ENCODE results near the gene ORAI3.

ORAI3 gene

GRCh38 chr16:30958175-30959079 lies 9.6 kb downstream of the ORAI3 start:
- no peaks in the 10 kb centered on the region for H3K27me3 ChIP-seq (ENCODE audit: control insufficient read depth, insufficient read depth, low read length)
- H3K4me3 ChIP-seq (ENCODE audit: low read depth, low read length) = peak overlapping the region; percentile 84
- H3K9ac ChIP-seq (ENCODE audit: low read length) = peak overlapping the region; percentile 100
- no peak overlapping the region for H3K27ac ChIP-seq (ENCODE audit: low read depth, low read length)
- H3K9me3 ChIP-seq (ENCODE audit: control insufficient read depth, insufficient read depth, low read depth, low read length) = no peaks in the 10 kb centered on the region
- peaks cover 48% of the 10 kb centered on the region for H3K36me3 ChIP-seq (ENCODE audit: control insufficient read depth, insufficient read depth, low read length)
- peaks cover 6% of the 10 kb centered on the region; the same call in 1 of the 2 replicates for H3K4me1 ChIP-seq (ENCODE audit: control insufficient read depth, insufficient read depth, low read length)

DNA sequence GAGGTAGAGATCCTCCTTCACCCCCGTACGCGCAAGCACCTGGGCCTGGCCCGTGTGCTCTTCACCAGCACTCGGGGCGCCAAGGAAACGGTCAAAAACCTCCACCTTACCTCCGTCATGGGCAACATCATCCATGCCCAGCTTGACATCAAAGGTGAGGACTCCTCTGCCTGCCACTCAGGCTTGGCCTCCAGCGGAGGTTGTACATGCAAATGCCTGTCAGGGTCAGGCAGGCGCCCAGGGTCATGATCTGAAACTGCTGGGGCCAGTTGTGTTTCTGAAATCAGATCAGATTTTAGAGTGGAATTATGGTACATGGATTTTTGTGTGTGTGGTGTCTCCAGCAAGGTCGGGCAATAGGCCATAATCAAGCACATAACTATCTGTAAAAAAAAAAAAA lies 12.5 kb downstream of the ORAI3 start:
- H3K9ac ChIP-seq (ENCODE audit: low read length) = no peak overlapping the region
- H3K4me3 ChIP-seq (ENCODE audit: low read depth, low read length) = no peak overlapping the region
- H3K4me1 ChIP-seq (ENCODE audit: control insufficient read depth, insufficient read depth, low read length) = 0 out of 2 replicates have a peak, but pooled peaks cover 3% of the 10 kb centered on the region
- peaks cover 75% of the 10 kb centered on the region for H3K36me3 ChIP-seq (ENCODE audit: control insufficient read depth, insufficient read depth, low read length)
- H3K27ac ChIP-seq (ENCODE audit: low read depth, low read length) = no peak overlapping the region
- H3K27me3 ChIP-seq (ENCODE audit: control insufficient read depth, insufficient read depth, low read length) = no peaks in the 10 kb centered on the region
- no peaks in the 10 kb centered on the region for H3K9me3 ChIP-seq (ENCODE audit: control insufficient read depth, insufficient read depth, low read depth, low read length)

- peaks cover 90% of the 10 kb centered on the region for H3K36me3 ChIP-seq (ENCODE audit: control insufficient read depth, insufficient read depth, low read length)
These were observed 15.2 kb downstream of the ORAI3 start for GRCh38 chr16:30963925-30964511.

GRCh38 chr16:30964574-30965226 lies 15.8 kb downstream of the ORAI3 start:
- Histone ChIP-seq H3K4me1 (ENCODE audit: control insufficient read depth, insufficient read depth, low read length) (no peaks in the 10 kb centered on the region), H3K27me3 (ENCODE audit: control insufficient read depth, insufficient read depth, low read length) (no peaks in the 10 kb centered on the region), H3K9me3 (ENCODE audit: control insufficient read depth, insufficient read depth, low read depth, low read length) (no peaks in the 10 kb centered on the region), H3K36me3 (ENCODE audit: control insufficient read depth, insufficient read depth, low read length) (peaks cover 90% of the 10 kb centered on the region), H3K27ac (ENCODE audit: low read depth, low read length) (no peak overlapping the region), H3K4me3 (ENCODE audit: low read depth, low read length) (no peak overlapping the region), H3K9ac (ENCODE audit: low read length) (no peak overlapping the region)

More at GRCh38 chr16:30963925-30964511, 15.2 kb downstream of the ORAI3 start:
- H3K27ac ChIP-seq (ENCODE audit: low read depth, low read length) = no peak overlapping the region
- no peaks in the 10 kb centered on the region for H3K9me3 ChIP-seq (ENCODE audit: control insufficient read depth, insufficient read depth, low read depth, low read length)
- H3K4me3 ChIP-seq (ENCODE audit: low read depth, low read length) = no peak overlapping the region
- no peak overlapping the region for H3K9ac ChIP-seq (ENCODE audit: low read length)
- H3K27me3 ChIP-seq (ENCODE audit: control insufficient read depth, insufficient read depth, low read length) = no peaks in the 10 kb centered on the region
- no peaks in the 10 kb centered on the region for H3K4me1 ChIP-seq (ENCODE audit: control insufficient read depth, insufficient read depth, low read length)

DNA sequence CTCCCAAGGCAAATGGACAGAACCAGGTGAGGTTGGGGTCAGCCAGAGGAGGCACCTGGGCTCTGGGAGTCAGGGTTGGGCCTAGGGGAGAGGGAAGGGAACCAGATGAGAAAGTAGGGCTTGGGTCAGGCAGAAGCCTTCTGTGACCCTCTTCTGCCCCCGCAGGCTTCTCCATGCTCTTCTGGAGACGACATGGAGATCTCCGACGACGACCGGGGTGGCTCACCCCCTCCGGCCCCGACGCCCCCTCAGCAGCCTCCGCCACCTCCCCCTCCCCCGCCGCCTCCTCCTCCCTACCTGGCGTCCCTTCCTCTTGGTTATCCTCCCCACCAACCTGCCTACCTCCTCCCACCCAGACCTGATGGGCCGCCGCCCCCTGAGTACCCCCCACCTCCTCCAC lies 16.6 kb downstream of the ORAI3 start:
- Histone ChIP-seq H3K36me3 (ENCODE audit: control insufficient read depth, insufficient read depth, low read length) (peaks cover 87% of the 10 kb centered on the region), H3K4me3 (ENCODE audit: low read depth, low read length) (no peak overlapping the region), H3K9ac (ENCODE audit: low read length) (no peak overlapping the region), H3K27ac (ENCODE audit: low read depth, low read length) (no peak overlapping the region), H3K27me3 (ENCODE audit: control insufficient read depth, insufficient read depth, low read length) (no peaks in the 10 kb centered on the region), H3K9me3 (ENCODE audit: control insufficient read depth, insufficient read depth, low read depth, low read length) (no peaks in the 10 kb centered on the region), H3K4me1 (ENCODE audit: control insufficient read depth, insufficient read depth, low read length) (no peaks in the 10 kb centered on the region)

DNA sequence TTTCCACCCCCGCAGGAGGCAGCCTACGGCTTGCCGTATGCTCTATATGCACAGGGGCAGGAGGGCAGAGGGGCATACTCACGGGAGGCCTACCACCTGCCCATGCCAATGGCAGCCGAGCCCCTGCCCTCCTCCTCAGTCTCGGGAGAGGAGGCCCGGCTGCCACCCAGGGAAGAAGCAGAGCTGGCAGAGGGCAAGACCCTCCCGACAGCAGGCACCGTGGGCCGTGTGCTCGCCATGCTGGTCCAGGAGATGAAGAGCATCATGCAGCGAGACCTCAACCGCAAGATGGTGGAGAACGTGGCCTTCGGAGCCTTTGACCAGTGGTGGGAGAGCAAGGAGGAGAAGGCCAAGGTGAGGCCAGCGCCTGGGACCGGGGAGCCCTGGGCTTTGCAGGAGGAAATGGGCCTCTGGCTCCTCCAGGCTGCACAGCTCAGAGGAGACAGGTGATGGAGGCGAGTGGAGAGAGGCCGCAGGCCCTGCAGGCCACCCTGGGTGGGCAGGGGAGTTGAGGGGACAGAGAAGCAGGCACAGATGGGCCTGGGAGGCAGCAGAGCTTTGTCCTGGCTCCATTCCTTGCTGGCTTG lies 17.3 kb downstream of the ORAI3 start:
- Histone ChIP-seq H3K36me3 (ENCODE audit: control insufficient read depth, insufficient read depth, low read length) (peaks cover 87% of the 10 kb centered on the region), H3K4me3 (ENCODE audit: low read depth, low read length) (no peak overlapping the region), H3K27ac (ENCODE audit: low read depth, low read length) (no peak overlapping the region)

GRCh38 chr16:30967795-30968194 lies 18.9 kb downstream of the ORAI3 start:
- Histone ChIP-seq H3K9ac (ENCODE audit: low read length) (no peak overlapping the region), H3K9me3 (ENCODE audit: control insufficient read depth, insufficient read depth, low read depth, low read length) (no peaks in the 10 kb centered on the region), H3K4me1 (ENCODE audit: control insufficient read depth, insufficient read depth, low read length) (no peaks in the 10 kb centered on the region), H3K4me3 (ENCODE audit: low read depth, low read length) (no peak overlapping the region), H3K36me3 (ENCODE audit: control insufficient read depth, insufficient read depth, low read length) (peaks cover 87% of the 10 kb centered on the region), H3K27me3 (ENCODE audit: control insufficient read depth, insufficient read depth, low read length) (no peaks in the 10 kb centered on the region), H3K27ac (ENCODE audit: low read depth, low read length) (no peak overlapping the region)

More for the DNA sequence above, 17.3 kb downstream of the ORAI3 start:
- Histone ChIP-seq H3K27me3 (ENCODE audit: control insufficient read depth, insufficient read depth, low read length) (no peaks in the 10 kb centered on the region), H3K9ac (ENCODE audit: low read length) (no peak overlapping the region), H3K4me1 (ENCODE audit: control insufficient read depth, insufficient read depth, low read length) (no peaks in the 10 kb centered on the region), H3K9me3 (ENCODE audit: control insufficient read depth, insufficient read depth, low read depth, low read length) (no peaks in the 10 kb centered on the region)

GRCh38 chr16:30969246-30969842 lies 20.5 kb downstream of the ORAI3 start:
- H3K4me3 ChIP-seq (ENCODE audit: low read depth, low read length) = no peak overlapping the region
- H3K9me3 ChIP-seq (ENCODE audit: control insufficient read depth, insufficient read depth, low read depth, low read length) = no peaks in the 10 kb centered on the region
- no peak overlapping the region for H3K27ac ChIP-seq (ENCODE audit: low read depth, low read length)
- no peak overlapping the region for H3K9ac ChIP-seq (ENCODE audit: low read length)
- H3K4me1 ChIP-seq (ENCODE audit: control insufficient read depth, insufficient read depth, low read length) = no peaks in the 10 kb centered on the region
- peaks cover 88% of the 10 kb centered on the region for H3K36me3 ChIP-seq (ENCODE audit: control insufficient read depth, insufficient read depth, low read length)
- H3K27me3 ChIP-seq (ENCODE audit: control insufficient read depth, insufficient read depth, low read length) = no peaks in the 10 kb centered on the region

DNA sequence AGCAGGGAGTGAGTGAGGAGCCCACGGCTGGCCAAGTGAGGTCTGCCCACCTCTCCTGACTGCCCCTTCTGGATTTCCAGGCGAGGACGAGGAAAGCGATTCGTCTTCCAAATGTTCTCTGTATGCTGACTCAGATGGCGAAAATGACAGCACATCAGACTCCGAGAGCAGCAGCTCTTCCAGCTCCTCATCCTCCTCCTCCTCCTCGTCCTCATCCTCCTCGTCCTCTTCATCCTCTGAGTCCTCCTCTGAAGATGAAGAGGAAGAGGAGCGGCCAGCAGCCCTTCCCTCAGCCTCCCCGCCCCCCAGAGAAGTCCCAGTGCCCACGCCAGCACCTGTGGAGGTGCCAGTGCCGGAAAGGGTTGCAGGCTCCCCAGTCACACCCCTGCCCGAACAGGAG lies 22.4 kb downstream of the ORAI3 start:
- Histone ChIP-seq H3K4me3 (ENCODE audit: low read depth, low read length) (no peak overlapping the region), H3K27me3 (ENCODE audit: control insufficient read depth, insufficient read depth, low read length) (no peaks in the 10 kb centered on the region), H3K4me1 (ENCODE audit: control insufficient read depth, insufficient read depth, low read length) (no peaks in the 10 kb centered on the region), H3K27ac (ENCODE audit: low read depth, low read length) (no peak overlapping the region), H3K36me3 (ENCODE audit: control insufficient read depth, insufficient read depth, low read length) (peaks cover 87% of the 10 kb centered on the region), H3K9ac (ENCODE audit: low read length) (no peak overlapping the region), H3K9me3 (ENCODE audit: control insufficient read depth, insufficient read depth, low read depth, low read length) (no peaks in the 10 kb centered on the region)

GRCh38 chr16:30972872-30973271 lies 24.0 kb downstream of the ORAI3 start:
- H3K27me3 ChIP-seq (ENCODE audit: control insufficient read depth, insufficient read depth, low read length) = no peaks in the 10 kb centered on the region
- no peak overlapping the region for H3K4me3 ChIP-seq (ENCODE audit: low read depth, low read length)
- H3K9me3 ChIP-seq (ENCODE audit: control insufficient read depth, insufficient read depth, low read depth, low read length) = no peaks in the 10 kb centered on the region
- H3K9ac ChIP-seq (ENCODE audit: low read length) = no peak overlapping the region
- no peak overlapping the region for H3K27ac ChIP-seq (ENCODE audit: low read depth, low read length)
- peaks cover 90% of the 10 kb centered on the region for H3K36me3 ChIP-seq (ENCODE audit: control insufficient read depth, insufficient read depth, low read length)
- no peaks in the 10 kb centered on the region for H3K4me1 ChIP-seq (ENCODE audit: control insufficient read depth, insufficient read depth, low read length)

Data from HUES6 (cell line).